Tibial nerve (tissue), 4 donors: ENCODE data around the gene CACNA1G. TPM values are rescaled to one million over a fixed set of nuclear protein-coding genes. Genes with fewer than 3 reads are reported as not detected.

Experiments
- DNase-seq, 2 donors: peaks; one replicate each; pipeline ENCODE4 v3.0.0-alpha.2; 2019; ENCODE audit warnings: low spot score in 2 of 2
- H3K27ac ChIP-seq, 4 donors: fragments of 200-600 bp; sonication (generic) in 3 of 4; one replicate each; pipeline ENCODE4 v1.5.1; 2017 to 2019; ENCODE audit warnings: mild to moderate bottlenecking in 1 of 4
- H3K27me3 ChIP-seq, 2 donors: fragments of 200-600 bp; sonication (generic) in 1 of 2; one replicate each; pipeline versions ENCODE4 v1.5.1 to v1.6.0; 2017 to 2019
- H3K36me3 ChIP-seq, 3 donors: fragments of 200-600 bp; sonication (generic); one replicate each; pipeline ENCODE4 v1.5.1; 2018 to 2019
- H3K4me1 ChIP-seq, 4 donors: fragments of 200-600 bp; sonication (generic) in 3 of 4; one replicate each; pipeline ENCODE4 v1.5.1; 2017 to 2019
- H3K4me3 ChIP-seq, 4 donors: fragments of 200-600 bp; sonication (generic) in 3 of 4; one replicate each; pipeline ENCODE4 v1.5.1; 2017 to 2019; ENCODE audit warnings: mild to moderate bottlenecking in 1 of 4, moderate library complexity in 1 of 4
- H3K9me3 ChIP-seq, 4 donors: fragments of 200-600 bp; sonication (generic) in 3 of 4; one replicate each; pipeline ENCODE4 v1.5.1; 2017 to 2019
- EP300 ChIP-seq, 2 donors: sonication (generic); formaldehyde crosslinking; IDR thresholded peaks; one replicate each; pipeline ENCODE4 v1.6.1; 2017; ENCODE audit warnings: antibody characterized with exemption in 2 of 2, mild to moderate bottlenecking in 1 of 2
- POLR2A ChIP-seq, 2 donors: fragments of 450-650 bp; IDR thresholded peaks; one replicate each; pipeline ENCODE4 v1.6.1; 2017; ENCODE audit warnings: antibody characterized with exemption in 2 of 2, mild to moderate bottlenecking in 2 of 2, moderate library complexity in 2 of 2
- WGBS, 2 donors: methylation state at CpG; one replicate each; pipeline ENCODE4 v1.1.5; 2018; 5-methylcytosine and 5-hydroxymethylcytosine counted together
- total RNA-seq, 4 donors: library from RNA; depleted of rRNA; stranded (reverse); fragments of >200 nt; gene quantifications; one replicate each; pipeline ENCODE4 v1.1.0, GENCODE V29; 2016
- TF ChIP-seq, protein P1 (sequence below), 5 experiments: fragments of 200-600 bp in 3 of 5; fragments of 450-650 bp in 2 of 5; sonication (generic) in 3 of 5; IDR thresholded peaks; one replicate each; pipeline ENCODE4 v1.5.1; 2016 to 2019; ENCODE audit warnings: antibody characterized with exemption in 5 of 5, mild to moderate bottlenecking in 3 of 5, moderate library complexity in 2 of 5

Gene CACNA1G
- total RNA-seq, 4 donors from 2014 or later = 0.21 to 2.2 TPM; not detected in 2

- WGBS, 2 donors = 75 to 78% methylated on average over 7 of the region's 7 CpGs
- no peak for DNase-seq
- TF ChIP-seq, protein P1, sequence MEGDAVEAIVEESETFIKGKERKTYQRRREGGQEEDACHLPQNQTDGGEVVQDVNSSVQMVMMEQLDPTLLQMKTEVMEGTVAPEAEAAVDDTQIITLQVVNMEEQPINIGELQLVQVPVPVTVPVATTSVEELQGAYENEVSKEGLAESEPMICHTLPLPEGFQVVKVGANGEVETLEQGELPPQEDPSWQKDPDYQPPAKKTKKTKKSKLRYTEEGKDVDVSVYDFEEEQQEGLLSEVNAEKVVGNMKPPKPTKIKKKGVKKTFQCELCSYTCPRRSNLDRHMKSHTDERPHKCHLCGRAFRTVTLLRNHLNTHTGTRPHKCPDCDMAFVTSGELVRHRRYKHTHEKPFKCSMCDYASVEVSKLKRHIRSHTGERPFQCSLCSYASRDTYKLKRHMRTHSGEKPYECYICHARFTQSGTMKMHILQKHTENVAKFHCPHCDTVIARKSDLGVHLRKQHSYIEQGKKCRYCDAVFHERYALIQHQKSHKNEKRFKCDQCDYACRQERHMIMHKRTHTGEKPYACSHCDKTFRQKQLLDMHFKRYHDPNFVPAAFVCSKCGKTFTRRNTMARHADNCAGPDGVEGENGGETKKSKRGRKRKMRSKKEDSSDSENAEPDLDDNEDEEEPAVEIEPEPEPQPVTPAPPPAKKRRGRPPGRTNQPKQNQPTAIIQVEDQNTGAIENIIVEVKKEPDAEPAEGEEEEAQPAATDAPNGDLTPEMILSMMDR (IDR thresholded peaks at IDR 0.05) = no peak
- no peak for TF ChIP-seq POLR2A (IDR thresholded peaks at IDR 0.05)
- no peak for TF ChIP-seq EP300 (IDR thresholded peaks at IDR 0.05)
Observed at GRCh38 chr17:50544516-50544915, 16.0 kb upstream of the CACNA1G start.

GRCh38 chr17:50545311-50545710 lies 15.2 kb upstream of the CACNA1G start:
- no peak for DNase-seq
- H3K36me3 ChIP-seq = peaks cover 0 to 18% (median 0%) of the 10 kb centered on the region in 3 donors
- H3K4me3 ChIP-seq = no peak overlapping the region
- TF ChIP-seq, protein P1 (IDR thresholded peaks at IDR 0.05) = no peak
- TF ChIP-seq EP300 (IDR thresholded peaks at IDR 0.05) = no peak
- TF ChIP-seq POLR2A (IDR thresholded peaks at IDR 0.05) = no peak
- no peak overlapping the region for H3K27ac ChIP-seq
- H3K9me3 ChIP-seq = no peaks in the 10 kb centered on the region
- peaks cover 0 to 41% (median 23%) of the 10 kb centered on the region in 4 donors for H3K4me1 ChIP-seq
- 54 to 62% methylated on average over 8 of the region's 8 CpGs for WGBS, 2 donors
- H3K27me3 ChIP-seq = no peaks in the 10 kb centered on the region

More at GRCh38 chr17:50544516-50544915, 16.0 kb upstream of the CACNA1G start:
- Histone ChIP-seq H3K9me3 (no peaks in the 10 kb centered on the region), H3K27me3 (no peaks in the 10 kb centered on the region), H3K4me1 (peaks cover 0 to 47% (median 23%) of the 10 kb centered on the region in 4 donors), H3K27ac (no peak overlapping the region), H3K36me3 (peaks cover 0 to 11% (median 0%) of the 10 kb centered on the region in 3 donors), H3K4me3 (no peak overlapping the region)

DNA sequence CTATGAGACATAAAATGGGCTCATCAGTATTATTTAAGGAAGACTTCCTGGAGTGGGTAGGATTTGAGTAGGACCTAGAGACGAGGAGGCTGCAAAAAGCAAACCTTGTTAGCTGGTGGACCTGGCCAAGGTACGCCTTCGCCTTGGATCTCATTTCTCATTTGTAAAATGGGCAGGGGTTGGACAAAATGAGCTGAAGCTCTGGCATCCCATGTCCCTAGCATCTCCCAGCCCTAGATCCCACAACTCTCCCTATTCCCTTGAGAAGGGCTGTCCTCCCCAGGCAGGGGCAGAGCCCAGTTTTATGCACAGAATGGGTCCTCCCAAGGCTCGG lies 13.8 kb upstream of the CACNA1G start:
- TF ChIP-seq POLR2A (IDR thresholded peaks at IDR 0.05) = no peak
- TF ChIP-seq, protein P1 (IDR thresholded peaks at IDR 0.05) = no peak
- no peak for TF ChIP-seq EP300 (IDR thresholded peaks at IDR 0.05)

DNA sequence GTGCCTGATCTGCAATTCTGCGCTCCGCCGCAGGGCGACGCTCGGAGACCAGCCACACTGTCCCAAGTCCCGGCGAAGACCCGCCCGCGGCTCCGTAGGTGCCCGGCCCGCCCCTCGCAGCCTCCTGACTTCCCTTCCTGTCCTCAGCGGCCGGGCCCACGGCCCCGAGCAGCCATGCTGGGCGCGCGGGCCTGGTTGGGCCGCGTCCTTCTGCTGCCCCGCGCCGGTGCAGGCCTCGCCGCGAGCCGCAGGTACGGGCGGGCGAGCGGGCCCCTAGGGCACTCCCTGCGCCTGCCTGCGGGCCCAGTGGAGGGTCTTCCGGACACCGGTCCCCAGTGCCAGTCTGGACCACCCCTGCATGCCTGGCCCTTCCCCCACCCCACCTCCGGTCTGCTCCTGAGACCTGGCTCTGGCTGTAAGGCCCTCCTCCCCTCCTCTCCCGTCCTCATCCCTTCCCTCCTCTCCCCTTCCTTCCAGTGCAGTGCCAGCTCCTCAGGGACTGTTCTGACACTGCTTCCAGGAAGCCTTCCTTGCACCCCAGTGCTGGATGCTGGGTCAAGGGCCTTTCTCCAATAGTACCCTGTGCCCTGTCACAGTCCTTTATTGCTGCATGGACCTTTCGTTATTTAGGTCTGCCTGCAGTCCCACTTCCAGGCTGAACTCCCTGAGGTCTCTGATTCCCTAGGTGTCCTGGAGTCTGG lies 13.3 kb upstream of the CACNA1G start, which contains the start of gene SPATA20:
SPATA20 (plus strand) TSS at position 140 of the 701 bp plus-strand sequence; CDS start at position 175, 35 bp downstream.
- Histone ChIP-seq H3K9me3 (no peaks in the 10 kb centered on the region), H3K4me1 (peaks cover 0 to 30% (median 15%) of the 10 kb centered on the region in 4 donors), H3K4me3 (peak within 1 kb of the TSS; percentile 49 to 76 (median 56)), H3K27ac (peak within 1 kb of the TSS; percentile 63 to 91 (median 86)), H3K36me3 (peaks cover 0 to 37% (median 0%) of the 10 kb centered on the region in 3 donors), H3K27me3 (no peaks in the 10 kb centered on the region)
- peak; percentile 86 to 90 for DNase-seq
- TF ChIP-seq POLR2A (IDR thresholded peaks at IDR 0.05) (peak; percentile 79 to 82), EP300 (IDR thresholded peaks at IDR 0.05) (peak in 1 of 2 donors; percentile 76)
- TF ChIP-seq, protein P1 (IDR thresholded peaks at IDR 0.05) = peak; percentile 99
- WGBS, 2 donors = 2 to 3% methylated on average over 36 to 42 of the region's 42 CpGs

More for the DNA sequence above, 13.8 kb upstream of the CACNA1G start:
- H3K27ac ChIP-seq = peak overlapping the region in 2 of 4 donors; percentile 87 to 91
- DNase-seq = no peak
- no peaks in the 10 kb centered on the region for H3K27me3 ChIP-seq
- H3K4me3 ChIP-seq = peak overlapping the region in 3 of 4 donors; percentile 49 to 76 (median 58)
- H3K4me1 ChIP-seq = peaks cover 0 to 31% (median 16%) of the 10 kb centered on the region in 4 donors
- no peaks in the 10 kb centered on the region for H3K9me3 ChIP-seq
- H3K36me3 ChIP-seq = peaks cover 0 to 32% (median 0%) of the 10 kb centered on the region in 3 donors
- WGBS, 2 donors = 45 to 77% methylated on average over 3 to 4 of the region's 4 CpGs

- no peaks in the 10 kb centered on the region for H3K9me3 ChIP-seq
- peaks cover 0 to 24% (median 11%) of the 10 kb centered on the region in 4 donors for H3K4me1 ChIP-seq
- WGBS, 2 donors = 76% methylated on average over 5 of the region's 5 CpGs
- H3K36me3 ChIP-seq = peaks cover 0 to 42% (median 0%) of the 10 kb centered on the region in 3 donors
- no peak for TF ChIP-seq POLR2A (IDR thresholded peaks at IDR 0.05)
- TF ChIP-seq EP300 (IDR thresholded peaks at IDR 0.05) = no peak
- TF ChIP-seq, protein P1 (IDR thresholded peaks at IDR 0.05) = no peak
- no peak for DNase-seq
- no peaks in the 10 kb centered on the region for H3K27me3 ChIP-seq
- H3K27ac ChIP-seq = peak overlapping the region; percentile 63 to 91 (median 86)
- H3K4me3 ChIP-seq = peak overlapping the region; percentile 49 to 76 (median 56)
Observed at GRCh38 chr17:50547736-50548083, 12.8 kb upstream of the CACNA1G start.
